IPS-18a (cell line): ENCODE data around the gene BAHD1.

Experiments used
- H3K27ac ChIP-seq: one replicate; pipeline ENCODE4 v1.5.1; 2013; ENCODE audit warnings: low read length
- H3K27me3 ChIP-seq: one replicate; pipeline ENCODE4 v1.6.1; 2013; ENCODE audit warnings: mild to moderate bottlenecking, low read length; ENCODE audit not compliant: control insufficient read depth, insufficient read depth
- H3K36me3 ChIP-seq: one replicate; pipeline ENCODE4 v1.6.1; 2013; ENCODE audit warnings: low read depth, low read length; ENCODE audit not compliant: control insufficient read depth
- H3K4me1 ChIP-seq: one replicate; pipeline ENCODE4 v1.6.1; 2013; ENCODE audit warnings: low read depth, low read length; ENCODE audit not compliant: control insufficient read depth
- H3K4me3 ChIP-seq: one replicate; pipeline ENCODE4 v1.5.1; 2013; ENCODE audit warnings: low read length
- H3K9ac ChIP-seq: one replicate; pipeline ENCODE4 v1.6.1; 2013; ENCODE audit warnings: mild to moderate bottlenecking, low read length, moderate library complexity
- H3K9me3 ChIP-seq: one replicate; pipeline ENCODE4 v1.6.1; 2013; ENCODE audit warnings: low read depth, low read length; ENCODE audit not compliant: control insufficient read depth

Gene BAHD1

DNA sequence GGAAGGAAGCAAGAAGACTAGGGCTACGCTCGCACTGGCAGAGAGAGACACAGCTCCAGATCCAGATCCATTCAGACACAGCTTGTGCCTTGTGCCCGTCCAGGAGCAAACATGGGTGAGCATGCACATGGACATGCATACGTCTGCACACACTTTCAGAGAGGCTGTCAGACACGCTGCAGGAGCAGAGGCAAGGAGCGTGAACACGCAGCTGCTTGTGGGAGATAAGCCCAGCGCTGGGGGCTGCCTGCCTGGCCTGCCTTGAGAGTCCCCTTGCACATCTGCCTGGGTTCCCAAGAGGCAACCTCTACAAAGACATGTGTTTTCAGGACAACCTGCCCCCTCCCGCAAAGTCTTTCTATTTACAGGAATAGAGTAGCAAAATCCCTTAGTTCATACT lies 13.6 kb upstream of the BAHD1 start:
- Histone ChIP-seq H3K9me3 (no peaks in the 10 kb centered on the region), H3K36me3 (no peaks in the 10 kb centered on the region), H3K27me3 (no peaks in the 10 kb centered on the region), H3K4me1 (peaks cover 13% of the 10 kb centered on the region), H3K27ac (no peak overlapping the region), H3K4me3 (no peak overlapping the region), H3K9ac (no peak overlapping the region)

DNA sequence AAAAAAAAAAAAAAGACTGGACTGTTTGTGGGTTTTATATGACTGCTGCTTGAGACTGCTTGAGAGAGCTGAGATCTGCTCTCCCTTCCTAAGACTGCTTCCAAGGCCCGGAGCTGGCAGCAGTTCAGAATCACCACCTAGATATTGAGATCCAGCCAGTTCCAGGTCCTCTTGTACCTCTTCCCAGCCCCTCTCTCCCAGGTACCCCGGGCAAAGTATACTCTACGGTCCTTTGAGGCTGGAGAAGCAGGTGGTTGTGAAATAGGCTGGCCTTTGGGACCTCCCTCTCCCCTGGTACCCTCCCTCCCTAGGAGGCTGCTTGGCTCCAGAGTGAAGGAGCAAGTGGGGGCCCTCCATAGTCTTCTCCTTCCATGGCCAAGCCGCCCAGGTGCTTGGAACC lies 12.6 kb upstream of the BAHD1 start:
- H3K4me1 ChIP-seq: peaks cover 13% of the 10 kb centered on the region
- no peak overlapping the region for H3K4me3 ChIP-seq
- no peak overlapping the region for H3K27ac ChIP-seq
- no peaks in the 10 kb centered on the region for H3K9me3 ChIP-seq
- no peaks in the 10 kb centered on the region for H3K36me3 ChIP-seq
- H3K27me3 ChIP-seq: peaks cover 9% of the 10 kb centered on the region
- H3K9ac ChIP-seq: no peak overlapping the region

DNA sequence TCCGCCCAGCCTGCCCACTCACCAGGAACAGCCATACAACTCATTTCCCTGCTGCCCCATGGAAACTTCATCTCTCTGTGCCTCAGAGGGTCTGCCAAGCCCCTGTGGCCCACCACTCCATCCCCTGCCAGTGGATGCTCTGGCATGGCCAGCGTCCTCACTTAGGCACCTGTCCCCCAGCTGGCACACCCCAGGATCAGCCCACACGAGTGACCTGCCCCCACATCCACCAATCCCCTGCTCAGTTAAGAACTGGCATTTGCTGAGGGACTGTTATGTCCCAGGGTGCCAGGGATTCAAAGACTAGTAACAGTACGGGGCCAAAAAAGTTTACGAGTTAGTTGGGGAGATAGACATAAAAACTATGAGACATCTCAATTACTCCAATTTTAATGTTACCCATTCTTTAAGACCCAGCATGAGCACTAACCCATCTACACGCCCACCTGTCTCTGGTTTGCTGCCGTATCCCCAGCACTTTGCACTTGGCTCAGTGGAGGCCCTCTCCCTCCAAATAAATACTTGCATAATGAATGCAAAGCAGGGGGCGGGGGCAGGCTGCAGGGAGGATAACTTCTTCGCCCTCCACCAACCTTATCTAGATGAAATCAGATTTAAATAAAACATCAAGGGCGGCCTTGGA lies 11.6 kb upstream of the BAHD1 start:
- Histone ChIP-seq H3K36me3 (no peaks in the 10 kb centered on the region), H3K4me1 (peaks cover 13% of the 10 kb centered on the region), H3K4me3 (no peak overlapping the region), H3K9ac (no peak overlapping the region), H3K27me3 (peaks cover 19% of the 10 kb centered on the region), H3K27ac (no peak overlapping the region), H3K9me3 (no peaks in the 10 kb centered on the region)

DNA sequence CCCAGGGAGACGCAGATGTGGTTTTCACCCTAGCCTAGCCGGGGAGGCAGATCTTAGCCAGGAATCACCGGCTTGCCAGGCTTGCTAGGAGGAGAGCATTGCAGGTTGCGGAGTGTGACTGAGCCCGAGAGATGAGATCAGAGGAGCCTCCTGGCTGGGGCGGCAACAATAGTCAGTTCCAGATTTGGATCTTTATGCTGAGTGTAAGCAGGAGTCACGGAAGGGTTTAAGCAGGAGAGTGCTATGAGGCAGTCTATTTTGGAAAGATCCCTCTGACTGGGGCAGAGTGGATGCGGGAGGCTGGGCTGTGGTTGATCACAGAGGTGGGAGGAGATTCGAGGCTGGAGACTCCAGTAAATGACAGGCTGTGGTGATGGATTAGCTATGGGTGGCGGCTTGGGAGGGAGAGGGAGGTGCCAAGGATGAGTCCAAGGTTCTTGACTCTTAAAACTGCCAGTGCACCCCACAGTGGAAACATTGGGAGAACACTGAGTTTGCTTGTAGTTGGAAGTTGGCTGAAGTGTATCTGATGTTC lies 10.4 kb upstream of the BAHD1 start:
- Histone ChIP-seq H3K27ac (no peak overlapping the region), H3K4me3 (no peak overlapping the region)

GRCh38 chr15:40435023-40435709 lies 5.6 kb upstream of the BAHD1 start:
- Histone ChIP-seq H3K9me3 (no peaks in the 10 kb centered on the region), H3K4me3 (peak overlapping the region; percentile 87), H3K36me3 (no peaks in the 10 kb centered on the region), H3K9ac (no peak overlapping the region), H3K4me1 (peaks cover 27% of the 10 kb centered on the region), H3K27me3 (peaks cover 59% of the 10 kb centered on the region), H3K27ac (no peak overlapping the region)

More for the DNA sequence above, 10.4 kb upstream of the BAHD1 start:
- no peaks in the 10 kb centered on the region for H3K9me3 ChIP-seq
- no peak overlapping the region for H3K9ac ChIP-seq
- peaks cover 18% of the 10 kb centered on the region for H3K4me1 ChIP-seq
- no peaks in the 10 kb centered on the region for H3K36me3 ChIP-seq
- peaks cover 31% of the 10 kb centered on the region for H3K27me3 ChIP-seq

- Histone ChIP-seq H3K27ac (no peak overlapping the region), H3K9ac (peak overlapping the region; percentile 30), H3K4me1 (peaks cover 27% of the 10 kb centered on the region), H3K4me3 (peak overlapping the region; percentile 87), H3K36me3 (no peaks in the 10 kb centered on the region), H3K9me3 (no peaks in the 10 kb centered on the region), H3K27me3 (peaks cover 59% of the 10 kb centered on the region)
These were observed 5.1 kb upstream of the BAHD1 start for GRCh38 chr15:40435710-40436089.

GRCh38 chr15:40436116-40436891 lies 4.4 kb upstream of the BAHD1 start:
- Histone ChIP-seq H3K27me3 (peaks cover 59% of the 10 kb centered on the region), H3K36me3 (no peaks in the 10 kb centered on the region), H3K9me3 (no peaks in the 10 kb centered on the region), H3K4me1 (peaks cover 27% of the 10 kb centered on the region), H3K9ac (peak overlapping the region; percentile 30), H3K27ac (no peak overlapping the region), H3K4me3 (peak overlapping the region; percentile 87)

DNA sequence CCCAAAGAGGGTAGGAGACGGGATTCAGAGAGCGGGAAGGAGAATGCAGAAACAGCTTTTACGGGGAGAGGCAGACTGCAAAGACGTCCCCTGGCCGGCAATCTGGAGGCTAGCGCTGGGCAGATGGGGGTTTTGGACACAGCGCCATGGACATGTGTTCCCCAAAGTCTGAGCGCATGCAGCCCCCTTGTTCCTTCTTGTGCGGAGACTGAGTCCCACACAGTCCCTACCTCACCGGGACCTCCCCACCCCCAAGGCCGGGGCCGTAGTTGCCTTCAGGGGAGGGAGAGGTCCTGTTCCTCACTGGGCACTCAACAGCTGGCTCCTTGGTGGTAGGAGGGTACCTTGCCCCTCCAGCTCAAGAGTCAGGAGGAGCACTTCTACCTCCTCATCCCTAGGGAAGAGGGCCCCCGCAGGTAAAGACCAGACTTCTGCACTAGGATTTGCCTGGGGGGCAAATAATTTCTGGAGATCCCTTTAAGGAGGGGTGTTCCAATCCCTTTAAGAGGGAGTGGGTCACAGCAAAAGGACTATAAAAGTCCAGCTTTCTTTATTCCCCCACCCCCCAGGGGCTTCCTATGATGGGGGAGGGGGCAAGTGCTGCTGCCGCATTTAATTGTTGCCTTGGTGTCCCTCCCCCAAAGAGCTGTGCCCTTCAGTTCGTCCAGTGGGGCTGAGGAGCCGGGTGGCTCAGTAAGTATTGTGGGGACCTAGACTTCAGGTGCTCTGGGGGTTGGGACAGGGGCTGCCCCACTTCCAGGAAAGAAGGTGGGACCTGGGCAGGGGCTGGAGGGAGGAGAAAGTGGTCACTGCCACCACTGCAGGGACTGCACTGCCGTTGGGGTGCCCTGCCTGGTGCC lies 3.6 kb upstream of the BAHD1 start:
- H3K27me3 ChIP-seq: peaks cover 59% of the 10 kb centered on the region
- H3K4me1 ChIP-seq: peaks cover 27% of the 10 kb centered on the region
- H3K27ac ChIP-seq: no peak overlapping the region
- peak overlapping the region; percentile 30 for H3K9ac ChIP-seq
- H3K9me3 ChIP-seq: no peaks in the 10 kb centered on the region
- no peaks in the 10 kb centered on the region for H3K36me3 ChIP-seq
- H3K4me3 ChIP-seq: peak overlapping the region; percentile 87

GRCh38 chr15:40437752-40438687 lies 2.7 kb upstream of the BAHD1 start:
- peaks cover 34% of the 10 kb centered on the region for H3K4me1 ChIP-seq
- no peaks in the 10 kb centered on the region for H3K9me3 ChIP-seq
- H3K27me3 ChIP-seq: peaks cover 51% of the 10 kb centered on the region
- no peaks in the 10 kb centered on the region for H3K36me3 ChIP-seq
- peak overlapping the region; percentile 87 for H3K4me3 ChIP-seq
- no peak overlapping the region for H3K27ac ChIP-seq
- peak overlapping the region; percentile 30 for H3K9ac ChIP-seq

- H3K4me1 ChIP-seq: peaks cover 39% of the 10 kb centered on the region
- no peak overlapping the region for H3K27ac ChIP-seq
- H3K9me3 ChIP-seq: no peaks in the 10 kb centered on the region
- H3K9ac ChIP-seq: peak overlapping the region; percentile 94
- H3K36me3 ChIP-seq: no peaks in the 10 kb centered on the region
- peaks cover 44% of the 10 kb centered on the region for H3K27me3 ChIP-seq
- peak overlapping the region; percentile 87 for H3K4me3 ChIP-seq
These were observed 2.0 kb upstream of the BAHD1 start for GRCh38 chr15:40438712-40439111.
